ENCODE measurements around the gene SNRK. TPM values are rescaled to one million over a fixed set of nuclear protein-coding genes. Genes with fewer than 3 reads are reported as not detected.

The SNRK gene
- total and polyA plus RNA-seq, 2 of the 13 experiments (the other 11 are each of a cell fraction or from before 2014, with no cell fraction given): 11.4 to 16.1 TPM

DNA sequence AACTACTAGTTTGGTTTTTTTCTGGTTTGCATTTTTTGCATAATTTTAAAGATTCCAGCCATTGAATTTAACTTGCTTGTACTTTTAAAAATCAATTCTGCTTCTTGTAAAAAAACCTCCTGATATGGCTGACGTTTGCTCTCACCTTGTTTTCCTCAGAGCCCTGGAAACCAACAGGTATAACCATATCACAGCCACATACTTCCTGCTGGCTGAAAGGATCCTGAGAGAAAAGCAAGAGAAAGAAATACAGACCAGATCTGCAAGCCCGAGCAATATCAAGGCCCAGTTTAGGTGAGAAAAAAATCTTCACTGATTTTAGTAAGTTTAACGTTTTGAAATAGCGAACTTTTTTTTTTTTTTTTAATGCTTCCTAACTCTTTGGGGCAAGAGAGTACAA lies 56.8 kb downstream of the SNRK start:
- ChIA-PET POLR2A (no interaction called here), CTCF (ENCODE audit: low intra/inter-chr PET ratio, low total read pairs) (no interaction called here)
- H2AFZ ChIP-seq (ENCODE audit: low read length): no peak overlapping the region
- ATAC-seq (no peak), DNase-seq (ENCODE audit: low spot score) (no peak), FAIRE-seq (no peak)
- no peak overlapping the region for H3K4me3 ChIP-seq (replicated peaks in 1 of 3; ENCODE audit: insufficient read depth in 1 of 3, low read depth in 2 of 3, low read length in 3 of 3)
- peaks cover 4% of the 10 kb centered on the region for H3K79me2 ChIP-seq (ENCODE audit: insufficient read depth, low read length)
- peaks cover 3% of the 10 kb centered on the region for H3K9me3 ChIP-seq (ENCODE audit: low read length)
- no peak for TF ChIP-seq ISL2 (CRISPR knock-in tag; IDR thresholded peaks at IDR 0.05)
- TF ChIP-seq ZNF101 (CRISPR knock-in tag; IDR thresholded peaks at IDR 0.05; ENCODE audit: borderline replicate concordance, low read depth): no peak
- no peak for TF ChIP-seq ZNF180 (CRISPR knock-in tag; IDR thresholded peaks at IDR 0.05; ENCODE audit: borderline replicate concordance, low read depth)
- no peak for TF ChIP-seq ZNF543 (CRISPR knock-in tag; IDR thresholded peaks at IDR 0.05)
- no peak for TF ChIP-seq ELF3 (CRISPR knock-in tag; IDR thresholded peaks at IDR 0.05)
- H3K27me3 ChIP-seq (ENCODE audit: control insufficient read depth in 1 of 2, insufficient read depth in 2 of 2, low read length in 2 of 2): no peaks in the 10 kb centered on the region
- H3K4me2 ChIP-seq (ENCODE audit: low read depth, low read length): no peak overlapping the region
- in situ Hi-C loops (cut with HindIII; ENCODE audit: extremely low pct_ligation_motif_present, low pct_unique_long_range_greater_than_20kb) (no loop called here), intact Hi-C loops (cut with micrococcal nuclease; ENCODE audit: unreplicated experiment) (no loop called here)
- BruUV-seq (replicated peaks): no TSS peak
- H4K20me1 ChIP-seq (ENCODE audit: insufficient read depth, low read length): no peaks in the 10 kb centered on the region
- no peaks in the 10 kb centered on the region for H3K4me1 ChIP-seq (ENCODE audit: insufficient read depth, low read length)
- H3K36me3 ChIP-seq (replicated peaks in 1 of 2; ENCODE audit: control insufficient read depth in 1 of 2, insufficient read depth in 2 of 2, low read length in 2 of 2): peaks cover 37 to 83% of the 10 kb centered on the region in 2 experiments
- H3K9ac ChIP-seq (ENCODE audit: insufficient read depth, low read depth, low read length): no peak overlapping the region
- 97% methylated on average over 4 of the region's 4 CpGs for WGBS (ENCODE audit: low lambda C conversion rate)
- H3K27ac ChIP-seq (ENCODE audit: extremely low read length, insufficient read depth, low read length): no peak overlapping the region

DNA sequence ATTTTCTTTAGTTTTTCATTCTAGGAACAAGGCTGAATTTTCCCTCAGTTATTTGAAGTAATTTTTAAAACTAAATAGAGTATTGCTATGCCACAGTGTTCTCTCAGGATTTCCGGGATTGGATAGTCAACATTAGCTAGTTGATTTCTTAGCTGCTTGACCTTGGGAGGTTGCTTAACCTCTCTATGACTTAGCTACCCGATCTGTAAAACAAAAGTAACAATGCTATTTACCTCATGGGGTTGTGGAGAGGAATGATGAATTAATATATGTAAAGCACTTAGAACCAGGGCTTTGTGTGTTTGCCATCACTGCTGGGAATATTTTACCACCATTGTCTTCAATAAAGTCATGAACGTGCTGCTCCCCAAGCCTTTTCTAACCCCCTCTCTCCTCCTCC lies 57.5 kb downstream of the SNRK start:
- TF ChIP-seq MAF1 (CRISPR knock-in tag; IDR thresholded peaks at IDR 0.05; ENCODE audit: borderline replicate concordance) (no peak), HNRNPK (IDR thresholded peaks at IDR 0.05; ENCODE audit: low read depth, low read length, poor library complexity, severe bottlenecking) (no peak), NFE2L2 (IDR thresholded peaks at IDR 0.05; ENCODE audit: low read length) (no peak)
- ChIA-PET POLR2A (no interaction called here), CTCF (ENCODE audit: low intra/inter-chr PET ratio, low total read pairs) (no interaction called here)
- Histone ChIP-seq H3K4me3 (replicated peaks in 1 of 3; ENCODE audit: insufficient read depth in 1 of 3, low read depth in 2 of 3, low read length in 3 of 3) (no peak overlapping the region), H3K4me2 (ENCODE audit: low read depth, low read length) (no peak overlapping the region), H2AFZ (ENCODE audit: low read length) (no peak overlapping the region), H3K27ac (ENCODE audit: extremely low read length, insufficient read depth, low read length) (no peak overlapping the region), H3K4me1 (ENCODE audit: insufficient read depth, low read length) (no peaks in the 10 kb centered on the region), H3K79me2 (ENCODE audit: insufficient read depth, low read length) (no peaks in the 10 kb centered on the region), H3K36me3 (replicated peaks in 1 of 2; ENCODE audit: control insufficient read depth in 1 of 2, insufficient read depth in 2 of 2, low read length in 2 of 2) (peaks cover 38 to 86% of the 10 kb centered on the region in 2 experiments), H3K9ac (ENCODE audit: insufficient read depth, low read depth, low read length) (no peak overlapping the region), H4K20me1 (ENCODE audit: insufficient read depth, low read length) (no peaks in the 10 kb centered on the region), H3K9me3 (ENCODE audit: low read length) (no peaks in the 10 kb centered on the region), H3K27me3 (ENCODE audit: control insufficient read depth in 1 of 2, insufficient read depth in 2 of 2, low read length in 2 of 2) (no peaks in the 10 kb centered on the region)
- ATAC-seq (no peak), FAIRE-seq (no peak), DNase-seq (ENCODE audit: low spot score) (no peak)
- in situ Hi-C loops (cut with HindIII; ENCODE audit: extremely low pct_ligation_motif_present, low pct_unique_long_range_greater_than_20kb) (no loop called here), intact Hi-C loops (cut with micrococcal nuclease; ENCODE audit: unreplicated experiment) (no loop called here)
- BruUV-seq (replicated peaks): no TSS peak
- WGBS (ENCODE audit: low lambda C conversion rate): 91% methylated on average over 3 of the region's 3 CpGs

Measured in HepG2 (cell line).